Iris pigment epithelial cell (primary cell): ENCODE data around the gene SSBP3.

Source experiments
- DNase-seq: peaks from one replicate; pipeline ENCODE4 v3.0.0-alpha.2; 2011; ENCODE audit warnings: low read depth

The SSBP3 gene

GRCh38 chr1:54176621-54177327 lies 229.4 kb downstream of the SSBP3 start:
- DNase-seq, result no peak
